T-helper 2 cell treated with Interferon-gamma antibody and Interleukin-4, amounts not matched to agents 100 ng/mL and 5 ng/mL, for 36 hours (primary cell): ENCODE results near the gene CYTIP. TPM values are rescaled to one million over a fixed set of nuclear protein-coding genes. Genes with fewer than 3 reads are reported as not detected.

Experiments used
- intact Hi-C: fragments of 100-400 bp; cut with micrococcal nuclease; formaldehyde crosslinking; loops from one replicate; pipeline ENCODE4 v1.15.1; 2023
- total RNA-seq: library from RNA; stranded (reverse); gene quantifications from 2 replicates; pipeline ENCODE4 v1.2.3, GENCODE V29; 2022

CYTIP gene
- total RNA-seq, 1 donor from 2014 or later = 195 TPM

- intact Hi-C loops = no loop called here
Observed at GRCh38 chr2:157427003-157427921, 16.6 kb downstream of the CYTIP start.

GRCh38 chr2:157426477-157426994 lies 17.4 kb downstream of the CYTIP start:
- intact Hi-C loops = no loop called here

GRCh38 chr2:157424374-157424773 lies 19.5 kb downstream of the CYTIP start:
- intact Hi-C loops = no loop called here

- intact Hi-C loops = no loop called here
Observed at GRCh38 chr2:157421964-157422363, 21.9 kb downstream of the CYTIP start.

GRCh38 chr2:157421331-157421944 lies 22.5 kb downstream of the CYTIP start:
- intact Hi-C loops = no loop called here

GRCh38 chr2:157420771-157421323 lies 23.0 kb downstream of the CYTIP start:
- intact Hi-C loops = no loop called here

- intact Hi-C loops = loop anchor here (2.0 to 10.0 kb wide), 4 partner anchors 14 to 1036 kb away; partner anchors contain the start of genes CCDC148 and PKP4
Observed at GRCh38 chr2:157419031-157419575, 24.8 kb downstream of the CYTIP start.

GRCh38 chr2:157418239-157418641 lies 25.6 kb downstream of the CYTIP start:
- intact Hi-C loops = loop anchor here (1.0 to 10.0 kb wide), 6 partner anchors 13 to 1037 kb away; partner anchors contain the start of genes CCDC148 and PKP4

GRCh38 chr2:157415591-157416101 lies 28.2 kb downstream of the CYTIP start:
- intact Hi-C loops = loop anchor here (5.0 to 10.0 kb wide), 2 partner anchors 482 to 1039 kb away; partner anchors contain the start of genes CCDC148 and PKP4

GRCh38 chr2:157414050-157414449 lies 29.8 kb downstream of the CYTIP start:
- intact Hi-C loops = loop anchor here (10.0 kb wide), 1 partner anchor 1041 kb away; the partner anchor contains the start of genes CCDC148 and PKP4

- intact Hi-C loops = loop anchor here (1.0 to 10.0 kb wide), 4 partner anchors 9 to 1041 kb away; partner anchors contain the start of genes CCDC148 and PKP4
Observed at GRCh38 chr2:157413326-157414035, 30.4 kb downstream of the CYTIP start.

- intact Hi-C loops = loop anchor here (2.0 to 10.0 kb wide), 2 partner anchors 85 to 1043 kb away; partner anchors contain the start of genes CCDC148 and PKP4
Observed at GRCh38 chr2:157411624-157412336, 32.1 kb downstream of the CYTIP start.

- intact Hi-C loops = loop anchor here (2.0 kb wide), 3 partner anchors 13 to 79 kb away; no protein-coding TSS in a partner anchor
Observed at GRCh38 chr2:157405398-157405797, 38.5 kb downstream of the CYTIP start.

GRCh38 chr2:157404363-157404762 lies 39.5 kb downstream of the CYTIP start:
- intact Hi-C loops = loop anchor here (1.0 to 5.0 kb wide), 6 partner anchors 9 to 78 kb away; no protein-coding TSS in a partner anchor

- intact Hi-C loops = loop anchor here (5.0 kb wide), 1 partner anchor 74 kb away; no protein-coding TSS in a partner anchor
Observed at GRCh38 chr2:157402801-157403485, 40.9 kb downstream of the CYTIP start.

GRCh38 chr2:157395811-157396210 lies 48.1 kb downstream of the CYTIP start:
- intact Hi-C loops = no loop called here

GRCh38 chr2:157394928-157395327 lies 49.0 kb downstream of the CYTIP start:
- intact Hi-C loops = no loop called here

- intact Hi-C loops = no loop called here
Observed at GRCh38 chr2:157393348-157393747, 50.5 kb downstream of the CYTIP start.

- intact Hi-C loops = no loop called here
Observed at GRCh38 chr2:157388827-157389226, 55.1 kb downstream of the CYTIP start.
